ENCODE results near the gene MYPOP.

Gene MYPOP

GRCh38 chr19:45902651-45903625, 525 bp upstream of the MYPOP start (continued):
- peak; percentile 52 for TF ChIP-seq CTCF (tag by site-specific recombination; IDR thresholded peaks at IDR 0.05)
- TF ChIP-seq PATZ1 (tag by site-specific recombination; IDR thresholded peaks at IDR 0.05) = peak; percentile 59; the same call in 1 of the 2 replicates
- TF ChIP-seq ZBTB48 (tag by site-specific recombination; IDR thresholded peaks at IDR 0.05) = 0 out of 2 replicates have a peak, but pooled peaks have one; percentile 2
- peak; percentile 30; the same call in 1 of the 2 replicates for TF ChIP-seq ZFP69B (tag by site-specific recombination; IDR thresholded peaks at IDR 0.05)
- peak; percentile 60; the same call in 1 of the 2 replicates for TF ChIP-seq ZBTB10 (tag by site-specific recombination; IDR thresholded peaks at IDR 0.05)
- peak; percentile 81 for TF ChIP-seq GLIS2 (tag by site-specific recombination; IDR thresholded peaks at IDR 0.05)
- peak; percentile 84 for TF ChIP-seq ZNF501 (tag by site-specific recombination; IDR thresholded peaks at IDR 0.05)
- no peak for TF ChIP-seq ZSCAN18 (tag by site-specific recombination; IDR thresholded peaks at IDR 0.05)
- peak; percentile 90 for TF ChIP-seq ZNF341 (tag by site-specific recombination; IDR thresholded peaks at IDR 0.05; ENCODE audit: low read depth)
- peak; percentile 79 for TF ChIP-seq IKZF3 (tag by site-specific recombination; IDR thresholded peaks at IDR 0.05)
- TF ChIP-seq ZBTB17 (tag by site-specific recombination; IDR thresholded peaks at IDR 0.05) = 0 out of 2 replicates have a peak, but pooled peaks have one; percentile 12
- peak; percentile 69 for TF ChIP-seq ZNF660 (tag by site-specific recombination; IDR thresholded peaks at IDR 0.05)
- TF ChIP-seq ZNF311 (tag by site-specific recombination; IDR thresholded peaks at IDR 0.05; ENCODE audit: borderline replicate concordance) = no peak
- peak; percentile 38; the same call in 1 of the 2 replicates for TF ChIP-seq ZBTB20 (tag by site-specific recombination; IDR thresholded peaks at IDR 0.05)
- TF ChIP-seq ZNF629 (tag by site-specific recombination; IDR thresholded peaks at IDR 0.05) = 0 out of 2 replicates have a peak, but pooled peaks have one; percentile 10
- peak; percentile 74 for TF ChIP-seq KLF1 (tag by site-specific recombination; IDR thresholded peaks at IDR 0.05)
- TF ChIP-seq KLF9 (tag by site-specific recombination; IDR thresholded peaks at IDR 0.05; ENCODE audit: low read depth) = peak; percentile 25; the same call in 1 of the 2 replicates
- no peak; the same call in 1 of the 2 replicates for TF ChIP-seq ZNF2 (tag by site-specific recombination; IDR thresholded peaks at IDR 0.05)
- TF ChIP-seq ZNF426 (tag by site-specific recombination; IDR thresholded peaks at IDR 0.05) = no peak
- TF ChIP-seq OVOL3 (tag by site-specific recombination; IDR thresholded peaks at IDR 0.05) = peak; percentile 30; the same call in 1 of the 2 replicates
- TF ChIP-seq ZNF707 (tag by site-specific recombination; IDR thresholded peaks at IDR 0.05) = no peak
- no peak for TF ChIP-seq TSHZ1 (tag by site-specific recombination; IDR thresholded peaks at IDR 0.05; ENCODE audit: borderline replicate concordance)
- peak; percentile 61 for TF ChIP-seq ZIC2 (tag by site-specific recombination; IDR thresholded peaks at IDR 0.05)
- peak; percentile 79 for TF ChIP-seq ZXDB (tag by site-specific recombination; IDR thresholded peaks at IDR 0.05)
